HG03571 (cell line): ENCODE results near the gene FRMD3.

Experiments
- ATAC-seq: cut with Tn5 transposase; IDR thresholded peaks from one replicate; pipeline ENCODE4 v1.9.1; 2021; ENCODE audit not compliant: unreplicated experiment

FRMD3 gene

DNA sequence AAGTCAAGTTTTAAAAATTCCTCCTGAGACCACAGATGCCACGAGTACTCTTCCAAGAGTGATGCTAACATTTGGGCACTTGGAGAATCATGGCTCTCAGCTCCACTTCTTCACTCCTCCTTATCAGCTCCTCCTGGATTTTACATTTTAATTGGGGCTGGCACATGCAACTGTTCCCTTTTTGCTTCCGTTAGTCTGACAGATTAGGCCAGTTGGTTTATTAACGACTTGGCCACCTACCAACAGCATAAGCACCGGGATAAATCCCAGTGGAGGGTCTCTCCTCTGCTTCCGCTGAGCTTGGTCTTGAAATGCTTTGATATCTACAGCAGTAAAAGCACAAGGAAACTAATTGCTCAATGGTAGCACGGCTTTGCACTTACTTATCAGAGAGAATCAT is 340.6 kb downstream of the FRMD3 start:
- no peak for ATAC-seq

DNA sequence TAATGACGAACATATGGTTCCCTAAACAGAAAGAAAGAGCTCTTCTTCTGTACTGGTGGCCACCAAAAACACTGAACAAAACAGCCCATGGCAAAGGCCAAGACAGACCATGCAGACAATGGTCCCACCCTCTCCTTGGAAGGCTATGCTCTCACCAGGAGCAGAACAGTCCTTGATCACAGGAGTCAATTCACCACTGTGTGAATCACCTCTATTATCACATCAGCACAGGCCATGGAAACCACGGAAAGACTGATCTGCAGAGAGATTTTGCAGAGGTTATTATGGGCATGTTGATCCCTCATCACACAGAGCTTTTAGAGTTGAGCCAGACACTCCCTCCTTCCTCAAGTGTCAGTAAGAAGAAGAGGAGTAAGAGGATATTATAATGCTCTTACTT is 341.3 kb downstream of the FRMD3 start:
- ATAC-seq: no peak
